22Rv1 (cell line): Measurements from ENCODE around the gene WBP2NL.

Experiments
- ZFX ChIP-seq: fragments of 450-650 bp; IDR thresholded peaks from 2 replicates; pipeline ENCODE4 v1.6.1; 2017; ENCODE audit warnings: antibody characterized with exemption, borderline replicate concordance
- TF ChIP-seq, protein P1 (sequence below): fragments of 450-650 bp; IDR thresholded peaks from 2 replicates; pipeline ENCODE4 v1.5.1; 2017; ENCODE audit warnings: mild to moderate bottlenecking

DNA sequence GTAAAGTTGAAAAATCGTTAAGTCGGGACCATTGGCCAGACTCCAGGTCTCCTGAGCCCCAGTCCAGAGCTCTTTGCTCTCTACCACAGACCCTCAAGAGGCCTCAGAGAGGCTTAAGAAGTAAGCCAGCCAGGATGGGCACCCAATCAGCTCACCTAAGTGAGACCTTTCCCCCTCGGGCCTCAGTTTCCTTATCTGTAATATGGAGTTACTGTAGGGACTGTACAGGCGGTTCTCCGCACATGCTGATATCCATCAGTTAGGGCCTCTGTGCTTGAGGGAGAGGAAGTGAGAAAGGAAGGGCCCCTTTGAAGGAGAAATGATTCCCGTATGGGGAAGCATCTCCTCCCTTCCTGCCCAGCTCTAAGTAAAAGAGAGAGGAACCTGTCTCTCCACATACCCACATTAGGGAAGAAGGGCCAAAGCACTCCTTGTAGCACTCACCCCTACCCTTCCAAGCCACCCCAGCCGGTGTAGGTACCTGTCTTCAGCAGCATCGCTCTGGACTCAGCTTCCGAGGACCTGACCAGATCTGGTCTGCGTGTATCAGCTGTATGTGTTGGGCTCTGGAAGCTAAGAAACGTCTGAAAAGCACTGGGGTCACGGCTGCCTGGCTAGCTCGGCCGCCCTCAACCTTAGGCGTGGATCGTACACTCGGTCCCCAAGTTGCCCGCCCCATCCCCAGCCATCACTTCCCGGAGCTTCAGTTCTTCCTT, 71.4 kb downstream of the WBP2NL start:
- TF ChIP-seq, protein P1, sequence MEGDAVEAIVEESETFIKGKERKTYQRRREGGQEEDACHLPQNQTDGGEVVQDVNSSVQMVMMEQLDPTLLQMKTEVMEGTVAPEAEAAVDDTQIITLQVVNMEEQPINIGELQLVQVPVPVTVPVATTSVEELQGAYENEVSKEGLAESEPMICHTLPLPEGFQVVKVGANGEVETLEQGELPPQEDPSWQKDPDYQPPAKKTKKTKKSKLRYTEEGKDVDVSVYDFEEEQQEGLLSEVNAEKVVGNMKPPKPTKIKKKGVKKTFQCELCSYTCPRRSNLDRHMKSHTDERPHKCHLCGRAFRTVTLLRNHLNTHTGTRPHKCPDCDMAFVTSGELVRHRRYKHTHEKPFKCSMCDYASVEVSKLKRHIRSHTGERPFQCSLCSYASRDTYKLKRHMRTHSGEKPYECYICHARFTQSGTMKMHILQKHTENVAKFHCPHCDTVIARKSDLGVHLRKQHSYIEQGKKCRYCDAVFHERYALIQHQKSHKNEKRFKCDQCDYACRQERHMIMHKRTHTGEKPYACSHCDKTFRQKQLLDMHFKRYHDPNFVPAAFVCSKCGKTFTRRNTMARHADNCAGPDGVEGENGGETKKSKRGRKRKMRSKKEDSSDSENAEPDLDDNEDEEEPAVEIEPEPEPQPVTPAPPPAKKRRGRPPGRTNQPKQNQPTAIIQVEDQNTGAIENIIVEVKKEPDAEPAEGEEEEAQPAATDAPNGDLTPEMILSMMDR = no peak
- TF ChIP-seq ZFX = no peak
